Mesenchymal stem cell (in vitro differentiated cells and primary cell): ENCODE measurements around the gene VEGFC.
A peak's percentile ranks its signal among the peaks of the same experiment; 100 is the strongest.

Experiments
- DNase-seq: peaks from one replicate; pipeline ENCODE4 v3.0.0-alpha.2; 2013
- H2AFZ ChIP-seq: one replicate; pipeline ENCODE4 v1.6.1; 2013; ENCODE audit warnings: low read depth, mild to moderate bottlenecking, control low read depth, inconsistent platforms, low read length, moderate library complexity
- H2AK5ac ChIP-seq: 2 replicates; pipeline ENCODE4 v1.6.1; 2013; ENCODE audit warnings: low read length, moderate library complexity, mild to moderate bottlenecking, inconsistent platforms; ENCODE audit not compliant: severe bottlenecking
- H2BK120ac ChIP-seq: one replicate; pipeline ENCODE4 v1.6.1; 2013; ENCODE audit warnings: low read depth, mild to moderate bottlenecking, inconsistent platforms, low read length, moderate library complexity
- H2BK12ac ChIP-seq, 2 experiments: one replicate each; pipeline ENCODE4 v1.6.1; 2013; ENCODE audit warnings: inconsistent platforms in 2 of 2, low read length in 2 of 2, mild to moderate bottlenecking in 2 of 2, moderate library complexity in 2 of 2, control low read depth in 1 of 2
- H2BK15ac ChIP-seq: one replicate; pipeline ENCODE4 v1.6.1; 2013; ENCODE audit warnings: mild to moderate bottlenecking, low read depth, inconsistent platforms; ENCODE audit not compliant: poor library complexity, severe bottlenecking
- H2BK5ac ChIP-seq: 2 replicates; pipeline ENCODE4 v1.6.1; 2013; ENCODE audit warnings: low read depth, mild to moderate bottlenecking, low read length, control low read depth, inconsistent platforms; ENCODE audit not compliant: poor library complexity, severe bottlenecking
- H3K14ac ChIP-seq, 2 experiments: one replicate each; pipeline ENCODE4 v1.6.1; 2013; ENCODE audit warnings: inconsistent platforms in 2 of 2, low read length in 2 of 2, control low read depth in 1 of 2, mild to moderate bottlenecking in 1 of 2, moderate library complexity in 1 of 2
- H3K18ac ChIP-seq, 2 experiments: one replicate each; pipeline ENCODE4 v1.6.1; 2013; ENCODE audit warnings: inconsistent platforms in 2 of 2, low read length in 2 of 2, control low read depth in 1 of 2, low read depth in 1 of 2, mild to moderate bottlenecking in 1 of 2
- H3K23ac ChIP-seq, 2 experiments: one replicate each; pipeline ENCODE4 v1.6.1; 2013; ENCODE audit warnings: inconsistent platforms in 2 of 2, low read length in 2 of 2, mild to moderate bottlenecking in 2 of 2, moderate library complexity in 2 of 2, control low read depth in 1 of 2
- H3K27ac ChIP-seq: 2 replicates; pipeline ENCODE4 v1.5.1; 2013; ENCODE audit warnings: mild to moderate bottlenecking, moderate library complexity, low read length, control low read depth, inconsistent platforms; ENCODE audit not compliant: poor library complexity, severe bottlenecking
- H3K27me3 ChIP-seq, 2 experiments: 2 replicates each; pipeline versions ENCODE4 v1.6.1 to v1.7.0; 2013; ENCODE audit warnings: low read length in 2 of 2, mild to moderate bottlenecking in 2 of 2, moderate library complexity in 2 of 2, control low read depth in 1 of 2, inconsistent platforms in 1 of 2; ENCODE audit not compliant: control insufficient read depth in 1 of 2, insufficient read depth in 1 of 2
- H3K36me3 ChIP-seq, 2 experiments: 2 replicates each; pipeline versions ENCODE4 v1.6.1 to v1.7.0; 2013; ENCODE audit warnings: low read length in 2 of 2, control low read depth in 1 of 2, inconsistent platforms in 1 of 2, low read depth in 1 of 2, mild to moderate bottlenecking in 1 of 2; ENCODE audit not compliant: insufficient read depth in 2 of 2, control insufficient read depth in 1 of 2
- H3K4ac ChIP-seq, 2 experiments: one replicate each; pipeline ENCODE4 v1.6.1; 2013; ENCODE audit warnings: inconsistent platforms in 2 of 2, low read length in 2 of 2, mild to moderate bottlenecking in 2 of 2, moderate library complexity in 2 of 2, control low read depth in 1 of 2, low read depth in 1 of 2
- H3K4me1 ChIP-seq: 2 replicates; pipeline ENCODE4 v1.6.1; 2013; ENCODE audit warnings: low read depth, low read length, control low read depth; ENCODE audit not compliant: control insufficient read depth, insufficient read depth
- H3K4me2 ChIP-seq: 2 replicates; pipeline ENCODE4 v1.6.1; 2013; ENCODE audit warnings: low read length, mild to moderate bottlenecking, inconsistent platforms; ENCODE audit not compliant: poor library complexity, severe bottlenecking
- H3K4me3 ChIP-seq, 2 experiments: 2 replicates each; pipeline versions ENCODE4 v1.5.1 to v1.7.0; 2013; ENCODE audit warnings: low read length in 2 of 2, mild to moderate bottlenecking in 2 of 2, control low read depth in 1 of 2, low read depth in 1 of 2; ENCODE audit not compliant: insufficient read depth in 1 of 2
- H3K79me1 ChIP-seq: replicated peaks from 2 replicates; pipeline ENCODE4 v1.6.1; 2013; ENCODE audit warnings: mild to moderate bottlenecking, control low read depth, low read length, inconsistent platforms; ENCODE audit not compliant: poor library complexity, severe bottlenecking
- H3K9ac ChIP-seq: 2 replicates; pipeline ENCODE4 v1.7.0; 2013; ENCODE audit warnings: mild to moderate bottlenecking, low read length, moderate library complexity
- H3K9me3 ChIP-seq: 2 replicates; pipeline ENCODE4 v1.7.0; 2013; ENCODE audit warnings: mild to moderate bottlenecking, low read length; ENCODE audit not compliant: control insufficient read depth
- H4K8ac ChIP-seq: one replicate; pipeline ENCODE4 v1.6.1; 2013; ENCODE audit warnings: inconsistent platforms, mild to moderate bottlenecking, low read length, moderate library complexity
- H4K91ac ChIP-seq: one replicate; pipeline ENCODE4 v1.6.1; 2013; ENCODE audit warnings: mild to moderate bottlenecking, low read length, inconsistent platforms
- whole genome bisulfite sequencing: methylation state at CpG from one replicate; pipeline ENCODE4 v1.1.7; 2013; ENCODE audit warnings: mixed read lengths; 5-methylcytosine and 5-hydroxymethylcytosine counted together

Gene VEGFC

DNA sequence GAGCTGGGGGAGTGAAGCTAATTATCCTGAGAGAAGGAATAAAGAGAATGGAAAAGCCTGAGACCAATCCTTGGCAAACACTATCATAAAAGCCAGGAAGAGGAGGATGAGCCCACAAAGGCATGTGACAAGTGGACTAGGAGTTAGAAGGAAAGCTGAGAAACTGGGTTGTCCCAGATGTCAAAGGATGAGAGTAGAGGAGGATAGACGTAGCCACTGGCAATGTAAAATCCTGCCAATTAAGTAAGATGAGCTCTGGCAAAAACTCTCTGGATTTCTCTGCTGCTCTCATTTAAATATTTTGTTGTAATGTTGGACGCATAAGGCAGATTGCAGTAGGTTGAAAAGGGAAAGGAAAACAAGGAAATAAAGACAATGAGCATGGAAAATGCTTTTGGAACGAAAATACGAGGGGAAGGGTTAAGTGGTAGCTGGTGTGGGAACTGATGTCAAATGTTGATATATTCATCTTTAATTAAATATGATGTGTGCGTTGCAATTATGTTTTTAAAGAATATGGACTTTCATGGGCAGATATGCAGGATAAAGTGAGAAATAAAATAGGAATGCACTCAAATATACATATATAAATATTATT, 14.2 kb upstream of the VEGFC start:
- H2BK12ac ChIP-seq: no peak overlapping the region
- DNase-seq: no peak
- H3K4ac ChIP-seq: no peak overlapping the region
- H3K14ac ChIP-seq: no peak overlapping the region
- no peak overlapping the region for H3K23ac ChIP-seq
- H3K18ac ChIP-seq: no peak overlapping the region
- no peaks in the 10 kb centered on the region for H3K27me3 ChIP-seq
- no peak overlapping the region for H2BK15ac ChIP-seq
- no peaks in the 10 kb centered on the region for H3K4me1 ChIP-seq
- peaks cover 14% of the 10 kb centered on the region for H3K9me3 ChIP-seq
- no peak overlapping the region for H2AFZ ChIP-seq
- 99% methylated on average over 4 of the region's 5 CpGs for WGBS
- H3K27ac ChIP-seq: no peak overlapping the region
- no peak overlapping the region for H3K9ac ChIP-seq
- no peaks in the 10 kb centered on the region for H3K36me3 ChIP-seq
- H4K8ac ChIP-seq: no peak overlapping the region
- no peak overlapping the region for H2BK120ac ChIP-seq
- H3K4me2 ChIP-seq: no peak overlapping the region
- H2AK5ac ChIP-seq: no peak overlapping the region
- H2BK5ac ChIP-seq: no peak overlapping the region
- H4K91ac ChIP-seq: no peak overlapping the region
- no peak overlapping the region for H3K4me3 ChIP-seq
- H3K79me1 ChIP-seq: no peaks in the 10 kb centered on the region

DNA sequence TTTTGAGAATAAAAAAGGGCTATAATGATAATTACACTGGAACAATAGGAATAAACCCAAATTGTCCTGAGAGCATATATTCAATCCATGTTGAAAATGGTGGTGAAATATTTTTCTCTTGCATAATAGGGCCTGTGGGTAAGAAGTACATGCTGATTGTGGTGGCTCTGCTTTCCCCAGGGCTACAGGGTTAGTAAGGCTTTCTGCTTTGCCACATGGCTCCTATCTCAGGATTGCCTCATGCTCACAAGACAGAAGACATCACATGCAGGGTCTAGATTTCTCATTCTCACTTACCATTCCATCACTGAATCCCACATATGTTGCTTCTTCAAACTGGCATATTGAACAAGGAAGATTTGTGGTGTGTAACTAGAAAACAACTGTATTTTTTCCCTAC, 12.4 kb upstream of the VEGFC start:
- Histone ChIP-seq H3K27me3 (no peaks in the 10 kb centered on the region), H2BK15ac (no peak overlapping the region), H3K4me1 (no peaks in the 10 kb centered on the region), H3K4me2 (no peak overlapping the region), H3K4ac (no peak overlapping the region), H3K9me3 (peaks cover 14% of the 10 kb centered on the region), H2BK120ac (no peak overlapping the region), H3K23ac (no peak overlapping the region), H3K27ac (no peak overlapping the region), H3K18ac (no peak overlapping the region), H3K36me3 (no peaks in the 10 kb centered on the region), H2BK5ac (no peak overlapping the region), H2AK5ac (no peak overlapping the region), H3K14ac (no peak overlapping the region), H4K8ac (no peak overlapping the region), H3K79me1 (no peaks in the 10 kb centered on the region), H4K91ac (no peak overlapping the region), H3K4me3 (no peak overlapping the region), H2BK12ac (no peak overlapping the region), H2AFZ (no peak overlapping the region), H3K9ac (no peak overlapping the region)
- peak; percentile 59 for DNase-seq

DNA sequence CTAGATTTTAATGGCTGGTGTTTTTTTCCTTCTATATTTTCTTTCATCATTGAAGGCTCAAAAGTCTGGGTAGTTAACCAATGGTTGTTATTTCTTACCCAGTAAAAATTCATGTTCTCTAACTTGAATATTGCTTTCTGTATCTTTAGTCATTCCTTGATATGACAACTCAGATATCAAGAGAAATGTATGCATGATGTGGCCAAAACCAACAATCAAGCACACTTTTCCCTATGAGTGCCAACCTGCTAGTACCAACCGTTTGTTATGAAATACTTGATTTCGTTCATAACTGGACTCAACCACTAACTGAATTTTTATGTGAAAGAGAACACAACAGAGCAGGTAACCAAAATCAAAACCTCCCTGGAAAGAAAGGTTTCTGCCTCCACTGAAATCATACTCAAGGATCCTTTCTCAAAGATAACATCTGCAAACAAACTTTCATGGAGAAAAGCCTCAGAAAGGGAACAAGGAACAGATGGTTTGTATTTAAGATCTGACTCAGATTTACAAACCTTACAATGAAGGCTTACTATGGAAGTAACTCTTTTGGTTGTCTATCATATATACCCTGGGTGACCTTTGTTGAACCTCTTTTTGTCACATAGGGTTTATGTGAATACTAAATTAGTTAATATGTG, 8.3 kb upstream of the VEGFC start:
- H2BK5ac ChIP-seq: no peak overlapping the region
- no peak overlapping the region for H3K23ac ChIP-seq
- no peak for DNase-seq
- H3K14ac ChIP-seq: no peak overlapping the region
- H4K91ac ChIP-seq: no peak overlapping the region
- H3K4ac ChIP-seq: no peak overlapping the region
- no peak overlapping the region for H4K8ac ChIP-seq
- no peaks in the 10 kb centered on the region for H3K36me3 ChIP-seq
- H3K9me3 ChIP-seq: no peaks in the 10 kb centered on the region
- H3K4me2 ChIP-seq: no peak overlapping the region
- no peak overlapping the region for H2AK5ac ChIP-seq
- WGBS: 0% methylated on average over 2 of the region's 2 CpGs
- H2AFZ ChIP-seq: no peak overlapping the region
- no peak overlapping the region for H3K27ac ChIP-seq
- no peak overlapping the region for H3K4me3 ChIP-seq
- H3K79me1 ChIP-seq: no peaks in the 10 kb centered on the region
- H3K9ac ChIP-seq: no peak overlapping the region
- no peak overlapping the region for H2BK120ac ChIP-seq
- H3K4me1 ChIP-seq: no peaks in the 10 kb centered on the region
- no peak overlapping the region for H2BK15ac ChIP-seq
- no peak overlapping the region for H2BK12ac ChIP-seq
- no peak overlapping the region for H3K18ac ChIP-seq
- H3K27me3 ChIP-seq: no peaks in the 10 kb centered on the region

DNA sequence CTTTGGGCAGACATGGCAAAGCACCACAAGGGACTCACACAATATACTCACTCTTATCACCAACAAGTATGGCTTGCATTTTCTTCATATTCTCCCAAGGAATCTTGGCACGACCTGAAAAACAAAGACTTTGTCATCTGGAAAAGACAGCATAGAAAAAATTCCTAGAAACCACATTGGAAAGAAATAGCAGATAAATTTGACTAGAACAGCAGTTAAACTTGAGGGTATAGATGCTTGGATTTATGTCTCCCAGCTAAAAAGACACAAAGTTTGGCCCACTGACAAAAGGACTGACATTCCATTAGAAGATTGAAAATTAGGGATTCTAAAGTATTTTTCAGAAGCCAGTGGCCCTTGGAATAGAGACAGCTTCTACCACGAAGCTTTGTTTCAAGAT, 6.9 kb upstream of the VEGFC start:
- H2AFZ ChIP-seq: no peak overlapping the region
- 100% methylated on average over 1 of the region's 2 CpGs for WGBS
- H2BK120ac ChIP-seq: no peak overlapping the region
- H3K27ac ChIP-seq: no peak overlapping the region
- H3K79me1 ChIP-seq: no peaks in the 10 kb centered on the region
- no peak for DNase-seq
- H3K9ac ChIP-seq: no peak overlapping the region
- H4K91ac ChIP-seq: no peak overlapping the region
- H3K14ac ChIP-seq: no peak overlapping the region
- no peak overlapping the region for H2BK15ac ChIP-seq
- no peaks in the 10 kb centered on the region for H3K36me3 ChIP-seq
- no peak overlapping the region for H3K4me2 ChIP-seq
- H2AK5ac ChIP-seq: no peak overlapping the region
- no peaks in the 10 kb centered on the region for H3K27me3 ChIP-seq
- no peak overlapping the region for H3K4me3 ChIP-seq
- H3K18ac ChIP-seq: no peak overlapping the region
- no peak overlapping the region for H4K8ac ChIP-seq
- no peak overlapping the region for H2BK12ac ChIP-seq
- H3K9me3 ChIP-seq: no peaks in the 10 kb centered on the region
- no peak overlapping the region for H3K23ac ChIP-seq
- H2BK5ac ChIP-seq: no peak overlapping the region
- H3K4me1 ChIP-seq: no peaks in the 10 kb centered on the region
- no peak overlapping the region for H3K4ac ChIP-seq
